Hippocampal formation (tissue), 2 donors: ENCODE measurements around the gene SH3BGRL3.
"Not testable (repeated sequence)": the region's sequence is repeated elsewhere in the genome, so short reads cannot be mapped to it uniquely, and the experiment has no call there.

Experiments
- DNase-seq, 2 donors: peaks; one replicate each; lab custom pipeline; 2025; lab: John Stamatoyannopoulos, UW

The SH3BGRL3 gene

GRCh38 chr1:26290882-26291261, 11.0 kb downstream of the SH3BGRL3 start:
- DNase-seq = no peak

GRCh38 chr1:26291433-26291832, 11.5 kb downstream of the SH3BGRL3 start:
- DNase-seq = no peak

GRCh38 chr1:26291939-26292338, 12.1 kb downstream of the SH3BGRL3 start:
- DNase-seq = no peak

GRCh38 chr1:26292735-26293134, 12.8 kb downstream of the SH3BGRL3 start:
- DNase-seq = not testable (repeated sequence)

- no peak for DNase-seq
Measured at GRCh38 chr1:26293911-26294463, 14.1 kb downstream of the SH3BGRL3 start.

GRCh38 chr1:26295194-26296138, 15.6 kb downstream of the SH3BGRL3 start:
- no peak for DNase-seq

- DNase-seq = no peak
Measured at GRCh38 chr1:26296340-26297056, 16.6 kb downstream of the SH3BGRL3 start.

- no peak for DNase-seq
Measured at GRCh38 chr1:26297057-26297790, 17.3 kb downstream of the SH3BGRL3 start.

- DNase-seq = no peak
Measured at GRCh38 chr1:26297791-26298124, 17.9 kb downstream of the SH3BGRL3 start.

- no peak for DNase-seq
Measured at GRCh38 chr1:26300578-26301275, 20.8 kb downstream of the SH3BGRL3 start.

GRCh38 chr1:26302733-26303405, 23.0 kb downstream of the SH3BGRL3 start:
- no peak for DNase-seq

GRCh38 chr1:26305667-26306289, 25.9 kb downstream of the SH3BGRL3 start:
- DNase-seq = no peak

- peak; percentile 79 to 81 for DNase-seq
Measured at GRCh38 chr1:26306290-26307229, 26.7 kb downstream of the SH3BGRL3 start, which contains the start of gene UBXN11. TSS of gene UBXN11 (minus strand) at chr1:26306636. CDS start at chr1:26302883, 3,753 bp downstream.

GRCh38 chr1:26307363-26307781, 27.5 kb downstream of the SH3BGRL3 start:
- no peak for DNase-seq

GRCh38 chr1:26307966-26308899, 28.3 kb downstream of the SH3BGRL3 start:
- not testable (repeated sequence) for DNase-seq

- DNase-seq = no peak
Measured at GRCh38 chr1:26314501-26314900, 34.6 kb downstream of the SH3BGRL3 start.

GRCh38 chr1:26315874-26316850, 36.3 kb downstream of the SH3BGRL3 start:
- DNase-seq = no peak
